Adrenal gland (tissue), 19 donors: ENCODE results near the gene ZNF792. TPM values are rescaled to one million over a fixed set of nuclear protein-coding genes. Genes with fewer than 3 reads are reported as not detected.

Experiments used
- DNase-seq, 7 donors: peaks; one replicate each; pipeline ENCODE4 v3.0.0-alpha.2; 2019 to 2020
- H3K27ac ChIP-seq, 5 donors: fragments of 200-600 bp; sonication (generic) in 4 of 5; 1 replicate in 3 of 5; 2 replicates in 2 of 5; pipeline versions ENCODE4 v1.5.1 to v1.8.0; 2016 to 2020; ENCODE audit warnings: mild to moderate bottlenecking in 1 of 5
- H3K27me3 ChIP-seq: fragments of 200-600 bp; 2 replicates; pipeline ENCODE4 v1.8.0; 2021
- H3K36me3 ChIP-seq, 2 donors: fragments of 200-600 bp; replicated peaks in 1 of 2; 1 replicate in 1 of 2; 2 replicates in 1 of 2; pipeline versions ENCODE4 v1.5.1 to v1.8.0; 2018 to 2022
- H3K4me1 ChIP-seq, 2 donors: fragments of 200-600 bp; replicated peaks in 1 of 2; 1 replicate in 1 of 2; 2 replicates in 1 of 2; pipeline versions ENCODE4 v1.5.1 to v1.8.0; 2018 to 2021
- H3K4me3 ChIP-seq, 4 donors: fragments of 200-600 bp; sonication (generic) in 3 of 4; one replicate each; pipeline ENCODE4 v1.5.1; 2016 to 2018
- H3K9me3 ChIP-seq, 3 donors: fragments of 200-600 bp; sonication (generic) in 1 of 3; replicated peaks in 1 of 3; 1 replicate in 2 of 3; 2 replicates in 1 of 3; pipeline versions ENCODE4 v1.5.1 to v1.8.0; 2016 to 2021
- CTCF ChIP-seq, 6 experiments: fragments of 450-650 bp in 4 of 6; fragments of 200-600 bp in 2 of 6; sonication (generic) in 1 of 6; IDR thresholded peaks; 1 replicate in 5 of 6; 2 replicates in 1 of 6; pipeline versions ENCODE4 v1.5.1 to v1.8.0; 2016 to 2021; ENCODE audit warnings: antibody characterized with exemption in 6 of 6, mild to moderate bottlenecking in 2 of 6, moderate library complexity in 1 of 6
- POLR2A ChIP-seq, 2 donors: fragments of 450-650 bp; IDR thresholded peaks; one replicate each; pipeline ENCODE4 v1.6.1; 2017; ENCODE audit warnings: antibody characterized with exemption in 2 of 2, mild to moderate bottlenecking in 2 of 2, moderate library complexity in 1 of 2
- WGBS, 4 donors: extraction: QIAGEN DNeasy Blood & Tissue Kit in 2 of 4; methylation state at CpG; one replicate each; pipeline versions ENCODE4 v1.1.5 to v1.1.7; 2013 to 2017; 5-methylcytosine and 5-hydroxymethylcytosine counted together
- intact Hi-C, 2 donors: fragments of 100-400 bp; cut with DNase I; formaldehyde crosslinking; loops; one replicate each; pipeline versions ENCODE4 v1.14.1 to v1.15.0; 2022 to 2023
- long read RNA-seq, 10 donors: library from polyadenylated mRNA in 3 of 10; unstranded in 2 of 10; stranded (forward) in 1 of 10; transcript quantifications; one replicate each; pipeline ENCODE4 v2.0.0 and lab custom pipeline, GENCODE V29; 2021 to 2026
- polyA plus RNA-seq, 3 donors: library from polyadenylated mRNA; stranded (reverse); fragments of 200-250 nt in 2 of 3; fragments of 350-450 nt in 1 of 3; fragmentation: Illumina TruSeq in 1 of 3; extraction: RNeasy Lipid Tissue Mini Kit (QIAGEN cat#74804) in 1 of 3; gene quantifications; one replicate each; pipeline ENCODE4 v1.2.3, GENCODE V29; 2013 to 2014
- total RNA-seq, 9 donors: library from RNA; depleted of rRNA in 4 of 9; stranded (reverse); fragments of >200 nt in 4 of 9; fragments of 120-200 nt in 1 of 9; fragmentation: NEBNext Ultra II Directional in 1 of 9; extraction: Animal tissue kit (Norgen Biotek cat#: 25700) in 1 of 9; gene quantifications; one replicate each; pipeline versions ENCODE4 v1.1.0 to v1.2.4, GENCODE V29; 2013 to 2023
- donor health status: healthy with polysubstance abuse.
- donor health status: Bipolar disorder and iron deficiency.
- donor health status: DM: yes; HTN: yes; CAD: no.
- donor health status: DM: no; HTN: no; CAD: no.
- donor health status: DM: no; HTN: no; CAD: no.
- donor health status: DM: yes; HTN: yes; CAD: no.

The ZNF792 gene
- total RNA-seq (1 to 10 TPM; 3.3 to 8.4 (median 6.8) TPM), polyA plus RNA-seq (1 to 10 TPM in 1 of 3 donors, under 1 TPM in 2; 0.61 to 2.1 (median 0.97) TPM)
- long read RNA-seq, donor 1 = 0 reads
- long read RNA-seq, donor 2 = 0 reads
- long read RNA-seq, donor 3 = 0 reads
- long read RNA-seq, donor 4, partial matches to known transcripts = 1 of 1 reads
- long read RNA-seq, donor 4, other reads (novel, unspliced or antisense) = 0 of 1 reads
- long read RNA-seq, donor 5, transcript ZNF792-201 (4 exons, 3,888 nt) = major isoform, 11 of 11 reads
- long read RNA-seq, donor 5, partial matches to known transcripts = 0 of 11 reads
- long read RNA-seq, donor 5, other reads (novel, unspliced or antisense) = 0 of 11 reads
- long read RNA-seq, donor 6 = 0 reads
- long read RNA-seq, donor 7, partial matches to known transcripts = 0 of 1 reads
- long read RNA-seq, donor 7, other reads (novel, unspliced or antisense) = 0 of 1 reads
- long read RNA-seq, donor 8, partial matches to known transcripts = 0 of 2 reads
- long read RNA-seq, donor 8, other reads (novel, unspliced or antisense) = 0 of 2 reads
- long read RNA-seq, donor 9 = 0 reads
- long read RNA-seq, donor 10 = 0 reads

- peak; percentile 56 to 75 (median 71) for DNase-seq
- no peaks in the 10 kb centered on the region for H3K27me3 ChIP-seq
- intact Hi-C loops = no loop called here
- H3K9me3 ChIP-seq = peaks cover 0 to 18% (median 0%) of the 10 kb centered on the region in 3 donors
- peaks cover 0 to 15% of the 10 kb centered on the region in 2 donors for H3K36me3 ChIP-seq
- peaks cover 5 to 9% of the 10 kb centered on the region in 2 donors for H3K4me1 ChIP-seq
- 0 to 1% (median 0%) methylated on average over 15 to 78 of the region's 78 CpGs; no CpG with 5 or more reads in 1 of the 4 donors for WGBS, 4 donors
- peak within 1 kb of the TSS; percentile 50 to 99 (median 74) for H3K4me3 ChIP-seq
- H3K27ac ChIP-seq = peak within 1 kb of the TSS in 3 of 5 donors; percentile 5 to 77 (median 47)
- TF ChIP-seq POLR2A (IDR thresholded peaks at IDR 0.05) (peak in 1 of 2 donors; percentile 6), CTCF (IDR thresholded peaks at IDR 0.05) (no peak)
These were observed at the start of gene ZNF792 for GRCh38 chr19:34963573-34964406. Gene ZNF792 (minus strand): TSS chr19:34964229. CDS start chr19:34963662, 567 bp downstream.

DNA sequence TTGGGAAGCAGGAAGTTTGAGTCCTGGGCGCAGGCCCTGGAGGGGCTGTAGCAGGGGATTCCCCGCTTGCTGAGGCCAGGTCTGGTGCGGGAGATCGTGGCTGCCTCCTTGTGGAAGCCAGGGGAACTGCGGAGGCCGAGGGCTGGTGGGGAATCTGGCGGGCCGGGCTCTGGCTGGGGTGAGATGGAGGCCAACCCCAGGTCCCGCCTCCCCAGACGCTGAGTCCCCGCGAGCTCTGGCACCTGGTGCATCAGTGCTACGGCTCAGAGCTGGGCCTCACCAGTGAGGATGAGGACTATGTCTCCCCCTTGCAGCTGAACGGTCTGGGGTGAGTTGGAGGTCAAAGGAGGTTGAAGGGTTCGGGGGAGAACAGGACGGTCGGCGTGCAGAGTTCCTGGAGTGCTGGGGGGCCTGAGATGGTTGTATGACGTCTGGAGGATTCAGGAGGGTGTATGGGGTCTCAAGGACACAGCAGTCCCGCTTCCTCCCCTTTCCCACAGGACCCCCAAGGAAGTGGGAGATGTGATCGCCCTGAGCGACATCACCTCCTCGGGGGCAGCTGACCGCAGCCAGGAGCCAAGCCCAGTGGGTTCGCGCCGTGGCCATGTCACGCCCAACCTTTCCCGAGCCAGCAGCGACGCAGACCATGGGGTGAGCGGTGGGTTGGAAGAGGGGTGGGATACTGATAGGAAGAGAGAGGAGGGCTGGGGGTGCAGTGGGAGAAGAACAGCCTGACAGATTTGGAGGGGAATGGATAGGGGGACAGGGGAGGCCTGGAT is 49.2 kb upstream of the ZNF792 start:
- peak; percentile 67 to 88 (median 75) for DNase-seq
- Histone ChIP-seq H3K4me3 (no peak overlapping the region), H3K4me1 (peaks cover 13 to 27% of the 10 kb centered on the region in 2 donors), H3K36me3 (peaks cover 0 to 74% of the 10 kb centered on the region in 2 donors), H3K27me3 (no peaks in the 10 kb centered on the region), H3K9me3 (no peaks in the 10 kb centered on the region), H3K27ac (peak overlapping the region in 2 of 5 donors; percentile 42 to 55)
- peak; percentile 91 to 99 (median 98) for TF ChIP-seq CTCF (IDR thresholded peaks at IDR 0.05)
- TF ChIP-seq POLR2A (IDR thresholded peaks at IDR 0.05) = no peak
- WGBS, 4 donors = 49 to 66% (median 52%) methylated on average over 27 to 32 of the region's 32 CpGs
- intact Hi-C loops = loop anchor here in 1 of 2 donors (5.0 kb wide), 1 partner anchor 41 kb away; no protein-coding TSS in a partner anchor

- no peak for DNase-seq
- Histone ChIP-seq H3K27ac (no peak overlapping the region), H3K27me3 (no peaks in the 10 kb centered on the region), H3K36me3 (peaks cover 0 to 63% of the 10 kb centered on the region in 2 donors), H3K4me1 (peaks cover 20 to 36% of the 10 kb centered on the region in 2 donors), H3K4me3 (no peak overlapping the region), H3K9me3 (no peaks in the 10 kb centered on the region)
- WGBS, 4 donors = 44 to 82% (median 74%) methylated on average over 5 to 18 of the region's 18 CpGs
- TF ChIP-seq CTCF (IDR thresholded peaks at IDR 0.05) = no peak
- TF ChIP-seq POLR2A (IDR thresholded peaks at IDR 0.05) = no peak
- intact Hi-C loops = loop anchor here (2.0 to 5.0 kb wide), 2 partner anchors 35 to 40 kb away; no protein-coding TSS in a partner anchor
These were observed 48.0 kb upstream of the ZNF792 start for GRCh38 chr19:35011737-35012682.
